Suprapubic skin (tissue), 3 donors: ENCODE measurements around the gene HAPLN1.
A peak's percentile ranks its signal among the peaks of the same experiment; 100 is the strongest.

Experiments
- CTCF ChIP-seq, 2 donors: fragments of 200-600 bp in 1 of 2; fragments of 450-650 bp in 1 of 2; sonication (generic) in 1 of 2; IDR thresholded peaks; one replicate each; pipeline ENCODE4 v1.5.1; 2016 to 2019; ENCODE audit warnings: antibody characterized with exemption in 2 of 2, mild to moderate bottlenecking in 1 of 2, moderate library complexity in 1 of 2
- EP300 ChIP-seq: sonication (generic); formaldehyde crosslinking; IDR thresholded peaks from one replicate; pipeline ENCODE4 v1.6.1; 2017; ENCODE audit warnings: antibody characterized with exemption
- POLR2A ChIP-seq, 2 donors: fragments of 450-650 bp; IDR thresholded peaks; one replicate each; pipeline ENCODE4 v1.6.1; 2017; ENCODE audit warnings: antibody characterized with exemption in 2 of 2, mild to moderate bottlenecking in 2 of 2, moderate library complexity in 2 of 2

DNA sequence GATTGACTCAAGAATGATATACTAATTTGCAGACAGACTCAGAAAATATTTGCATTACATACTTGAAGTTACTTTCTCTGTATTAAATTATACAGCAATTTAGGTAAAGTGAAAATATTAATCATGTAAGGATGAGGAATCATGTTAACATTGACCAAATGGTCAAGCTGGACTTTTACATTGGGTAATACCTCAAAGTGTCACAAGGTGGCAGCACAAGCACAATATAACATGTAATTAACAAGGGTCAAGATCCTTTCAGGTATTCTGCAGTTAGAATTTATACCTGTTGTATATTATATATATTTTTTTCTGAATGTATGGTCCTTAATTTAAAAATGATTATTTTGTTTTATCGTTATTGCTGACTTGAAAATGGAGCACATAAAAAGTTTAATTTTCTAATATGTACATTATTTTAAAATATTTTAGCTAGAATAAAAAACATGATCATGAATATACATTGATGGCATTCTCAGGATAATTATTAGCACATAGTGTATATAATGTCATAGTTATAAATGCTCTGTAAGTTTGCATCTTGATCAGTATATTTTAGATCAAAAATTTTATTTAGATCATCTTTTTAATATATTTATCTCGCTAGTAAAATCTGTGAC lies 8.6 kb downstream of the HAPLN1 start:
- TF ChIP-seq POLR2A (IDR thresholded peaks at IDR 0.05) (no peak), EP300 (no peak), CTCF (IDR thresholded peaks at IDR 0.05) (peak in 1 of 2 donors; percentile 56)
